Ammon's horn (tissue), 1 donor: ENCODE results near the gene SH3GLB1.
A peak's percentile ranks its signal among the peaks of the same experiment; 100 is the strongest.

Experiments used
- DNase-seq: peaks from one replicate; pipeline ENCODE4 v3.0.0-alpha.2; 2016; ENCODE audit warnings: low spot score

SH3GLB1 gene

GRCh38 chr1:86739648-86740509, 35.5 kb downstream of the SH3GLB1 start:
- no peak for DNase-seq

GRCh38 chr1:86741947-86742572, 37.7 kb downstream of the SH3GLB1 start:
- DNase-seq: peak; percentile 48

- no peak for DNase-seq
These were observed 42.9 kb downstream of the SH3GLB1 start for GRCh38 chr1:86747304-86747703.

- no peak for DNase-seq
These were observed 44.4 kb downstream of the SH3GLB1 start for GRCh38 chr1:86748622-86749373.

- DNase-seq: no peak
These were observed 45.7 kb downstream of the SH3GLB1 start for GRCh38 chr1:86750076-86750475.

GRCh38 chr1:86750530-86750929, 46.2 kb downstream of the SH3GLB1 start:
- no peak for DNase-seq

- no peak for DNase-seq
These were observed 47.5 kb downstream of the SH3GLB1 start for GRCh38 chr1:86751923-86752322.

GRCh38 chr1:86753700-86754099, 49.3 kb downstream of the SH3GLB1 start:
- no peak for DNase-seq

- DNase-seq: no peak
These were observed 50.0 kb downstream of the SH3GLB1 start for GRCh38 chr1:86754265-86754974.

GRCh38 chr1:86756062-86756406, 51.7 kb downstream of the SH3GLB1 start:
- DNase-seq: no peak

GRCh38 chr1:86757272-86757984, 53.1 kb downstream of the SH3GLB1 start:
- peak; percentile 61 for DNase-seq

- no peak for DNase-seq
These were observed 54.2 kb downstream of the SH3GLB1 start for GRCh38 chr1:86758570-86758969.

GRCh38 chr1:86760199-86760598, 55.8 kb downstream of the SH3GLB1 start:
- DNase-seq: no peak

GRCh38 chr1:86762336-86762735, 58.0 kb downstream of the SH3GLB1 start:
- no peak for DNase-seq

- DNase-seq: no peak
These were observed 60.1 kb downstream of the SH3GLB1 start for GRCh38 chr1:86764523-86764922.

GRCh38 chr1:86765073-86765472, 60.7 kb downstream of the SH3GLB1 start:
- no peak for DNase-seq

- DNase-seq: no peak
These were observed 61.3 kb downstream of the SH3GLB1 start for GRCh38 chr1:86765674-86766073.

GRCh38 chr1:86768554-86768953, 64.2 kb downstream of the SH3GLB1 start:
- DNase-seq: no peak

- no peak for DNase-seq
These were observed 64.7 kb downstream of the SH3GLB1 start for GRCh38 chr1:86769065-86769464.

- DNase-seq: no peak
These were observed 69.2 kb downstream of the SH3GLB1 start for GRCh38 chr1:86773341-86774288.
